Transverse colon (tissue), 4 donors: Measurements from ENCODE around the gene KAT2B.

Experiments
- CTCF ChIP-seq, 5 experiments: fragments of 200-600 bp in 3 of 5; fragments of 450-650 bp in 2 of 5; sonication (generic) in 3 of 5; IDR thresholded peaks; 1 replicate in 2 of 5; 2 replicates in 3 of 5; pipeline ENCODE4 v1.5.1; 2016 to 2017; ENCODE audit warnings: antibody characterized with exemption in 5 of 5, inconsistent platforms in 3 of 5, mild to moderate bottlenecking in 2 of 5, moderate library complexity in 1 of 5
- EP300 ChIP-seq: sonication (generic); formaldehyde crosslinking; IDR thresholded peaks from one replicate; pipeline ENCODE4 v1.6.1; 2017; ENCODE audit warnings: antibody characterized with exemption, low read depth
- POLR2A ChIP-seq: fragments of 450-650 bp; IDR thresholded peaks from one replicate; pipeline ENCODE4 v1.6.1; 2016; ENCODE audit warnings: antibody characterized with exemption, mild to moderate bottlenecking, moderate library complexity
- POLR2AphosphoS5 ChIP-seq, 3 donors: sonication (generic); formaldehyde crosslinking; IDR thresholded peaks; one replicate each; pipeline ENCODE4 v1.6.1; 2016; ENCODE audit warnings: antibody characterized with exemption in 3 of 3

GRCh38 chr3:20173844-20174410, 133.7 kb downstream of the KAT2B start:
- no peak for TF ChIP-seq CTCF (IDR thresholded peaks at IDR 0.05)
- TF ChIP-seq POLR2AphosphoS5 (IDR thresholded peaks at IDR 0.05), result no peak
- TF ChIP-seq POLR2A, result no peak
- no peak for TF ChIP-seq EP300
